ENCODE measurements around the gene ARHGAP4.
A peak's percentile ranks its signal among the peaks of the same experiment; 100 is the strongest.

Gene ARHGAP4

GRCh38 chrX:153887385-153887784 is 38.7 kb downstream of the ARHGAP4 start:
- Histone ChIP-seq H3K9me3 (no peaks in the 10 kb centered on the region), H3K4me3 (no peak overlapping the region), H3K36me3 (replicated peaks) (no peaks in the 10 kb centered on the region), H3K27me3 (ENCODE audit: low read depth) (peaks cover 30% of the 10 kb centered on the region), H3K4me1 (peaks cover 5% of the 10 kb centered on the region; the same call in 1 of the 2 replicates)
- no peak for DNase-seq (ENCODE audit: low spot score in 2 of 2)
- in situ Hi-C loops (cut with MboI; ENCODE audit: low sequenced_read_pairs): no loop called here

GRCh38 chrX:153886915-153887314 is 39.1 kb downstream of the ARHGAP4 start:
- no peak for DNase-seq (ENCODE audit: low spot score in 2 of 2)
- Histone ChIP-seq H3K4me3 (no peak overlapping the region), H3K36me3 (replicated peaks) (no peaks in the 10 kb centered on the region), H3K9me3 (no peaks in the 10 kb centered on the region), H3K4me1 (peaks cover 5% of the 10 kb centered on the region; the same call in 1 of the 2 replicates), H3K27me3 (ENCODE audit: low read depth) (peaks cover 30% of the 10 kb centered on the region)
- in situ Hi-C loops (cut with MboI; ENCODE audit: low sequenced_read_pairs): no loop called here

- in situ Hi-C loops (cut with MboI; ENCODE audit: low sequenced_read_pairs): no loop called here
- peak within 1 kb of the TSS; percentile 27 for H3K4me3 ChIP-seq
- no peaks in the 10 kb centered on the region for H3K36me3 ChIP-seq (replicated peaks)
- peak; percentile 31 to 69 for DNase-seq (ENCODE audit: low spot score in 2 of 2)
- no peaks in the 10 kb centered on the region for H3K9me3 ChIP-seq
- H3K27me3 ChIP-seq (ENCODE audit: low read depth): peaks cover 33% of the 10 kb centered on the region
- peaks cover 5% of the 10 kb centered on the region; the same call in 1 of the 2 replicates for H3K4me1 ChIP-seq
Observed at GRCh38 chrX:153885968-153886903, 39.8 kb downstream of the ARHGAP4 start, which contains the start of gene L1CAM. L1CAM (minus strand) TSS chrX:153886173; CDS start chrX:153875836, 10,337 bp downstream.

- Histone ChIP-seq H3K9me3 (no peaks in the 10 kb centered on the region), H3K36me3 (replicated peaks) (no peaks in the 10 kb centered on the region), H3K27me3 (ENCODE audit: low read depth) (peaks cover 32% of the 10 kb centered on the region), H3K4me1 (peaks cover 5% of the 10 kb centered on the region; the same call in 1 of the 2 replicates), H3K4me3 (peak overlapping the region; percentile 27)
- in situ Hi-C loops (cut with MboI; ENCODE audit: low sequenced_read_pairs): no loop called here
- peak in 1 of 2 experiments; percentile 52 for DNase-seq (ENCODE audit: low spot score in 2 of 2)
Observed at GRCh38 chrX:153885208-153885787, 40.8 kb downstream of the ARHGAP4 start.

GRCh38 chrX:153884590-153884989 is 41.5 kb downstream of the ARHGAP4 start:
- no peak overlapping the region for H3K4me3 ChIP-seq
- peaks cover 5% of the 10 kb centered on the region; the same call in 1 of the 2 replicates for H3K4me1 ChIP-seq
- in situ Hi-C loops (cut with MboI; ENCODE audit: low sequenced_read_pairs): no loop called here
- peaks cover 31% of the 10 kb centered on the region for H3K27me3 ChIP-seq (ENCODE audit: low read depth)
- no peak for DNase-seq (ENCODE audit: low spot score in 2 of 2)
- H3K9me3 ChIP-seq: no peaks in the 10 kb centered on the region
- H3K36me3 ChIP-seq (replicated peaks): no peaks in the 10 kb centered on the region

GRCh38 chrX:153884136-153884535 is 41.9 kb downstream of the ARHGAP4 start:
- Histone ChIP-seq H3K4me1 (peaks cover 5% of the 10 kb centered on the region; the same call in 1 of the 2 replicates), H3K36me3 (replicated peaks) (no peaks in the 10 kb centered on the region), H3K4me3 (no peak overlapping the region), H3K9me3 (no peaks in the 10 kb centered on the region), H3K27me3 (ENCODE audit: low read depth) (peaks cover 31% of the 10 kb centered on the region)
- in situ Hi-C loops (cut with MboI; ENCODE audit: low sequenced_read_pairs): no loop called here
- no peak for DNase-seq (ENCODE audit: low spot score in 2 of 2)

GRCh38 chrX:153883163-153883843 is 42.8 kb downstream of the ARHGAP4 start:
- DNase-seq (ENCODE audit: low spot score in 2 of 2): no peak
- Histone ChIP-seq H3K36me3 (replicated peaks) (no peaks in the 10 kb centered on the region), H3K9me3 (no peaks in the 10 kb centered on the region), H3K4me3 (no peak overlapping the region), H3K4me1 (peaks cover 5% of the 10 kb centered on the region; the same call in 1 of the 2 replicates), H3K27me3 (ENCODE audit: low read depth) (peaks cover 31% of the 10 kb centered on the region)
- in situ Hi-C loops (cut with MboI; ENCODE audit: low sequenced_read_pairs): no loop called here

GRCh38 chrX:153882557-153882956 is 43.5 kb downstream of the ARHGAP4 start:
- Histone ChIP-seq H3K9me3 (no peaks in the 10 kb centered on the region), H3K36me3 (replicated peaks) (no peaks in the 10 kb centered on the region), H3K4me3 (no peak overlapping the region), H3K4me1 (peaks cover 5% of the 10 kb centered on the region; the same call in 1 of the 2 replicates), H3K27me3 (ENCODE audit: low read depth) (peaks cover 26% of the 10 kb centered on the region)
- in situ Hi-C loops (cut with MboI; ENCODE audit: low sequenced_read_pairs): no loop called here
- no peak for DNase-seq (ENCODE audit: low spot score in 2 of 2)

- Histone ChIP-seq H3K36me3 (replicated peaks) (no peaks in the 10 kb centered on the region), H3K27me3 (ENCODE audit: low read depth) (peaks cover 22% of the 10 kb centered on the region), H3K4me1 (peaks cover 5% of the 10 kb centered on the region; the same call in 1 of the 2 replicates), H3K4me3 (no peak overlapping the region), H3K9me3 (no peaks in the 10 kb centered on the region)
- DNase-seq (ENCODE audit: low spot score in 2 of 2): no peak
- in situ Hi-C loops (cut with MboI; ENCODE audit: low sequenced_read_pairs): no loop called here
Observed at GRCh38 chrX:153882086-153882498, 44.0 kb downstream of the ARHGAP4 start.

GRCh38 chrX:153881281-153881680 is 44.8 kb downstream of the ARHGAP4 start:
- in situ Hi-C loops (cut with MboI; ENCODE audit: low sequenced_read_pairs): no loop called here
- Histone ChIP-seq H3K4me1 (peaks cover 5% of the 10 kb centered on the region; the same call in 1 of the 2 replicates), H3K36me3 (replicated peaks) (no peaks in the 10 kb centered on the region), H3K4me3 (no peak overlapping the region), H3K27me3 (ENCODE audit: low read depth) (peaks cover 15% of the 10 kb centered on the region), H3K9me3 (no peaks in the 10 kb centered on the region)
- DNase-seq (ENCODE audit: low spot score in 2 of 2): no peak

GRCh38 chrX:153880440-153880815 is 45.6 kb downstream of the ARHGAP4 start:
- Histone ChIP-seq H3K27me3 (ENCODE audit: low read depth) (peaks cover 13% of the 10 kb centered on the region), H3K4me3 (no peak overlapping the region), H3K9me3 (no peaks in the 10 kb centered on the region), H3K4me1 (peaks cover 4% of the 10 kb centered on the region; the same call in 1 of the 2 replicates), H3K36me3 (replicated peaks) (no peaks in the 10 kb centered on the region)
- in situ Hi-C loops (cut with MboI; ENCODE audit: low sequenced_read_pairs): no loop called here
- no peak for DNase-seq (ENCODE audit: low spot score in 2 of 2)

GRCh38 chrX:153879741-153880439 is 46.2 kb downstream of the ARHGAP4 start:
- in situ Hi-C loops (cut with MboI; ENCODE audit: low sequenced_read_pairs): no loop called here
- Histone ChIP-seq H3K27me3 (ENCODE audit: low read depth) (peaks cover 8% of the 10 kb centered on the region), H3K4me1 (no peaks in the 10 kb centered on the region), H3K4me3 (no peak overlapping the region), H3K36me3 (replicated peaks) (no peaks in the 10 kb centered on the region), H3K9me3 (no peaks in the 10 kb centered on the region)
- no peak for DNase-seq (ENCODE audit: low spot score in 2 of 2)

Data from HAP-1 (cell line).